ENCODE data around the gene TSPAN14. TPM values are rescaled to one million over a fixed set of nuclear protein-coding genes. Genes with fewer than 3 reads are reported as not detected.

The TSPAN14 gene
- total RNA-seq, 4 donors from 2014 or later, result 56.1 to 105 (median 83.1) TPM

DNA sequence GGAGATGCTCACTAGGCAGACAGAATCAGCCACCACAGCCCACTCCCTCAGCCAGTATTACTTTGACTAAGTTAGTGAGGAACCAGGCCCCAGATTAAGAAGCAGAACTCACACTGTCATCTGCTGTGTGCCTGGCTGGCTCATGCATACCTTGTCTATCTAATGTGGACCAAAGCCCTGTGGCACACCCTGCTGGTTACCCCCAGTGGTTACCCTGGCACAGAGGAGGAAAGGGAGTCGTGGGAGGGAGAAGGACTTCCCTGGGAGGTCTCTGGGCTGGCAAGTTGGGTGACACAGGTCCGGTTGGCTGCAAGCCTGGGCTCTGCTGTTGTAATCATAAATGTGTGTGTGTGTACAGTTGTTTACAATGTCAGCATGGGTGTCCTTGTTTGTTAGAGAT lies 76.1 kb downstream of the TSPAN14 start:
- TF ChIP-seq, protein P1, sequence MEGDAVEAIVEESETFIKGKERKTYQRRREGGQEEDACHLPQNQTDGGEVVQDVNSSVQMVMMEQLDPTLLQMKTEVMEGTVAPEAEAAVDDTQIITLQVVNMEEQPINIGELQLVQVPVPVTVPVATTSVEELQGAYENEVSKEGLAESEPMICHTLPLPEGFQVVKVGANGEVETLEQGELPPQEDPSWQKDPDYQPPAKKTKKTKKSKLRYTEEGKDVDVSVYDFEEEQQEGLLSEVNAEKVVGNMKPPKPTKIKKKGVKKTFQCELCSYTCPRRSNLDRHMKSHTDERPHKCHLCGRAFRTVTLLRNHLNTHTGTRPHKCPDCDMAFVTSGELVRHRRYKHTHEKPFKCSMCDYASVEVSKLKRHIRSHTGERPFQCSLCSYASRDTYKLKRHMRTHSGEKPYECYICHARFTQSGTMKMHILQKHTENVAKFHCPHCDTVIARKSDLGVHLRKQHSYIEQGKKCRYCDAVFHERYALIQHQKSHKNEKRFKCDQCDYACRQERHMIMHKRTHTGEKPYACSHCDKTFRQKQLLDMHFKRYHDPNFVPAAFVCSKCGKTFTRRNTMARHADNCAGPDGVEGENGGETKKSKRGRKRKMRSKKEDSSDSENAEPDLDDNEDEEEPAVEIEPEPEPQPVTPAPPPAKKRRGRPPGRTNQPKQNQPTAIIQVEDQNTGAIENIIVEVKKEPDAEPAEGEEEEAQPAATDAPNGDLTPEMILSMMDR (IDR thresholded peaks at IDR 0.05; ENCODE audit: low read depth), result no peak

DNA sequence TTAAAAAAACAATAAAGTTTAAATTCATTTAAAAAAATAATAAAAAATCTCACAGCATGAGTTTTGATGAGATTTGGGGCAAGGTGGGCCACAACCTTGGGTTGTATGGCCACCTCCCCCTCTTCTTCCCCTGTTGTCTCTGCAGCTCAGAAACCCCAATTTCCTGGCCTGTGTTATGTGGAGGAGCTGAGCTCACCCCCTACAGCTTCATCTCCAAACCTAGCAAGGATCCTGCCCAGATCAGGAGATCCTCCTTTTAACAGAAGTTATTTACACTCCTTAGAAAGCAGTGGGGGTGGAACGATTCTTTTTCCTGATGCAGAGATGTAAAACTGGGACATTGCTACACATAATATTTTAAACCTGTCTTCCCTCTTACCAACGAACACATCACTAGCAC lies 76.7 kb downstream of the TSPAN14 start:
- TF ChIP-seq, protein P1 (IDR thresholded peaks at IDR 0.05; ENCODE audit: low read depth), result no peak

DNA sequence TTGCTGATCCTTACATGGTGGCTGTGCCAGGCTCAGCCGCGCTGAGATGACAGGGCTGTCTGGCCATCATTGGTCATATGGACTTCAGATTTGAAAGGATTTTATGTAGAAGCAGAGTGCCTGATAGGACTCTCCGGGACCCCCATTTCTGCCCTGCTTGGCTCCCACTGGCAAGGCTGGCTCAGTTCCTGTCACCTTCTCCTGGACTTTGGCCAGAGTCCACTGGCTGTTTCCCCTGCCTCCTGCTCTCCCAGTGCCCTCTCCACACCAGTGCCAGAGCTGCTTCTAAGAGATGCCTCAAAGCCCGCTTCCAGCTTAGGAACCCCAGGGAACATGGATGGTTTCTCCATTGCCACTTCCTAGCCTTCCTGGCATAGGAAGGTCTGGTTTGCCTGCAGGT lies 78.5 kb downstream of the TSPAN14 start:
- TF ChIP-seq, protein P1 (IDR thresholded peaks at IDR 0.05; ENCODE audit: low read depth), result no peak

- TF ChIP-seq, protein P1 (IDR thresholded peaks at IDR 0.05; ENCODE audit: low read depth), result no peak
Measured at GRCh38 chr10:80535671-80536360, 81.7 kb downstream of the TSPAN14 start.

- TF ChIP-seq, protein P1 (IDR thresholded peaks at IDR 0.05; ENCODE audit: low read depth), result no peak
Measured at GRCh38 chr10:80536361-80536835, 82.3 kb downstream of the TSPAN14 start.

- TF ChIP-seq, protein P1 (IDR thresholded peaks at IDR 0.05; ENCODE audit: low read depth), result no peak
Measured at GRCh38 chr10:80537086-80537735, 83.1 kb downstream of the TSPAN14 start.

GRCh38 chr10:80537736-80538480 lies 83.8 kb downstream of the TSPAN14 start, which contains the start of gene SH2D4B:
SH2D4B (plus strand) TSS chr10:80537902; CDS start chr10:80538332, 430 bp downstream.
- TF ChIP-seq, protein P1 (IDR thresholded peaks at IDR 0.05; ENCODE audit: low read depth), result no peak

Data from subcutaneous adipose tissue (tissue), 4 donors.